Islet precursor cell (in vitro differentiated cells): ENCODE results near the gene VPS13C.

Experiments used
- DNase-seq: peaks from one replicate; pipeline ENCODE4 v3.0.0-alpha.2; 2018

Gene VPS13C

GRCh38 chr15:61812476-61812875 is 247.8 kb downstream of the VPS13C start:
- no peak for DNase-seq

- DNase-seq = no peak
Measured at GRCh38 chr15:61811952-61812351, 248.3 kb downstream of the VPS13C start.

GRCh38 chr15:61809216-61809615 is 251.0 kb downstream of the VPS13C start:
- no peak for DNase-seq

- no peak for DNase-seq
Measured at GRCh38 chr15:61807281-61807929, 252.8 kb downstream of the VPS13C start.
